DOHH2 (cell line): ENCODE measurements around the gene RO60.

ENCODE experiments used
- CTCF ChIP-seq: fragments of 200-600 bp; sonication (generic); IDR thresholded peaks from one replicate; pipeline ENCODE4 v1.5.1; 2014; ENCODE audit warnings: antibody characterized with exemption, mild to moderate bottlenecking, low read depth, low read length; ENCODE audit not compliant: poor library complexity, severe bottlenecking
- EZH2phosphoT487 ChIP-seq: fragments of 200-600 bp; sonication (generic); IDR thresholded peaks from 2 replicates; pipeline ENCODE4 v1.6.1; 2017; ENCODE audit warnings: borderline replicate concordance, mild to moderate bottlenecking, antibody characterized with exemption, low read length, moderate library complexity, mixed read lengths

GRCh38 chr1:193058529-193059281, 707 bp upstream of the RO60 start:
- TF ChIP-seq CTCF, result no peak
- no peak for TF ChIP-seq EZH2phosphoT487
